H9 (cell line): ENCODE results near the gene RPL7L1. TPM values are rescaled to one million over a fixed set of nuclear protein-coding genes. Genes with fewer than 3 reads are reported as not detected.

Source experiments
- DNase-seq: peaks from one replicate; pipeline ENCODE4 v3.0.0-alpha.2; 2017
- H2AFZ ChIP-seq: one replicate; pipeline ENCODE4 v1.6.1; 2013; ENCODE audit warnings: mild to moderate bottlenecking, low read length, control low read depth, moderate library complexity
- H2AK5ac ChIP-seq: 2 replicates; pipeline ENCODE4 v1.6.1; 2013; ENCODE audit warnings: low read length, control low read depth, mixed read lengths; ENCODE audit not compliant: insufficient read length
- H2BK120ac ChIP-seq: one replicate; pipeline ENCODE4 v1.6.1; 2013; ENCODE audit warnings: low read depth, mild to moderate bottlenecking, low read length, control low read depth, inconsistent platforms; ENCODE audit not compliant: poor library complexity, severe bottlenecking
- H2BK12ac ChIP-seq: 2 replicates; pipeline ENCODE4 v1.6.1; 2013; ENCODE audit warnings: low read length, control low read depth, mixed read lengths, low read depth; ENCODE audit not compliant: insufficient read length
- H2BK15ac ChIP-seq: 2 replicates; pipeline ENCODE4 v1.6.1; 2013; ENCODE audit warnings: low read depth, low read length, control low read depth
- H2BK20ac ChIP-seq: one replicate; pipeline ENCODE4 v1.6.1; 2013; ENCODE audit warnings: low read depth, mild to moderate bottlenecking, low read length, control low read depth, inconsistent platforms; ENCODE audit not compliant: poor library complexity, severe bottlenecking
- H2BK5ac ChIP-seq: 2 replicates; pipeline ENCODE4 v1.6.1; 2013; ENCODE audit warnings: low read length, control low read depth, mixed read lengths; ENCODE audit not compliant: insufficient read length
- H3K14ac ChIP-seq: 2 replicates; pipeline ENCODE4 v1.6.1; 2013; ENCODE audit warnings: low read length, control low read depth; ENCODE audit not compliant: insufficient read depth
- H3K18ac ChIP-seq: 2 replicates; pipeline ENCODE4 v1.6.1; 2013; ENCODE audit warnings: low read depth, mild to moderate bottlenecking, mixed read lengths, low read length, control low read depth; ENCODE audit not compliant: insufficient read length
- H3K23ac ChIP-seq: 2 replicates; pipeline ENCODE4 v1.6.1; 2013; ENCODE audit warnings: low read length, control low read depth, mixed read lengths, low read depth; ENCODE audit not compliant: insufficient read length
- H3K23me2 ChIP-seq: 2 replicates; pipeline ENCODE4 v1.6.1; 2013; ENCODE audit warnings: low read depth, mild to moderate bottlenecking, mixed read lengths, low read length, control low read depth; ENCODE audit not compliant: insufficient read length, poor library complexity, severe bottlenecking
- H3K27ac ChIP-seq: 2 replicates; pipeline ENCODE4 v1.5.1; 2013; ENCODE audit warnings: low read length, control low read depth, mixed read lengths, low read depth; ENCODE audit not compliant: insufficient read length
- H3K27me3 ChIP-seq: 2 replicates; pipeline ENCODE4 v1.6.1; 2013; ENCODE audit warnings: low read length, control low read depth, inconsistent platforms; ENCODE audit not compliant: insufficient read depth
- H3K4ac ChIP-seq: 2 replicates; pipeline ENCODE4 v1.6.1; 2013; ENCODE audit warnings: low read depth, mild to moderate bottlenecking, control low read depth, inconsistent platforms, low read length, moderate library complexity
- H3K4me1 ChIP-seq: 2 replicates; pipeline ENCODE4 v1.6.1; 2013; ENCODE audit warnings: low read length, control low read depth, inconsistent platforms; ENCODE audit not compliant: insufficient read depth
- H3K4me2 ChIP-seq: 2 replicates; pipeline ENCODE4 v1.6.1; 2013; ENCODE audit warnings: low read length, control low read depth, mixed read lengths; ENCODE audit not compliant: insufficient read length, insufficient read depth
- H3K56ac ChIP-seq: 2 replicates; pipeline ENCODE4 v1.6.1; 2013; ENCODE audit warnings: low read depth, mild to moderate bottlenecking, mixed read lengths, low read length, control low read depth; ENCODE audit not compliant: insufficient read length
- H3K79me1 ChIP-seq: 2 replicates; pipeline ENCODE4 v1.6.1; 2013; ENCODE audit warnings: low read depth, mild to moderate bottlenecking, moderate library complexity, low read length, control low read depth, inconsistent platforms; ENCODE audit not compliant: insufficient read depth, poor library complexity, severe bottlenecking
- H3K79me2 ChIP-seq: 2 replicates; pipeline ENCODE4 v1.6.1; 2013; ENCODE audit warnings: low read length, control low read depth, inconsistent platforms; ENCODE audit not compliant: insufficient read depth
- H3K9ac ChIP-seq: 2 replicates; pipeline ENCODE4 v1.6.1; 2013; ENCODE audit warnings: low read length, control low read depth, mixed read lengths; ENCODE audit not compliant: insufficient read length; ENCODE audit errors: extremely low read depth
- H3K9me3 ChIP-seq: one replicate; pipeline ENCODE4 v1.6.1; 2013; ENCODE audit warnings: low read depth, low read length, inconsistent platforms; ENCODE audit not compliant: control insufficient read depth
- H3T11ph ChIP-seq: one replicate; pipeline ENCODE4 v1.6.1; 2013; ENCODE audit warnings: mild to moderate bottlenecking, low read length, control low read depth, inconsistent platforms
- H4K20me1 ChIP-seq: one replicate; pipeline ENCODE4 v1.6.1; 2013; ENCODE audit not compliant: control insufficient read depth, insufficient read length, insufficient read depth
- H4K5ac ChIP-seq: 2 replicates; pipeline ENCODE4 v1.6.1; 2013; ENCODE audit warnings: low read depth, mild to moderate bottlenecking, mixed read lengths, low read length, control low read depth; ENCODE audit not compliant: insufficient read length
- H4K8ac ChIP-seq: replicated peaks from 2 replicates; pipeline ENCODE4 v1.6.1; 2013; ENCODE audit warnings: low read length, control low read depth, mixed read lengths, low read depth; ENCODE audit not compliant: insufficient read length
- H4K91ac ChIP-seq: 2 replicates; pipeline ENCODE4 v1.6.1; 2013; ENCODE audit warnings: low read depth, mild to moderate bottlenecking, moderate library complexity, mixed read lengths, low read length, control low read depth; ENCODE audit not compliant: insufficient read length
- H3K27ac Mint-ChIP-seq, 3 experiments: 2 replicates in 2 of 3; 3 replicates in 1 of 3; pipeline ENCODE4 v1.8.0; 2020 to 2021; ENCODE audit warnings: mixed read lengths in 3 of 3, mild to moderate bottlenecking in 1 of 3, moderate library complexity in 1 of 3
- H3K27me3 Mint-ChIP-seq: 2 replicates; pipeline ENCODE4 v1.8.0; 2021; ENCODE audit warnings: low read depth, mild to moderate bottlenecking, moderate library complexity, mixed read lengths
- H3K36me3 Mint-ChIP-seq, 3 experiments: 2 replicates in 2 of 3; 3 replicates in 1 of 3; pipeline ENCODE4 v1.8.0; 2020 to 2021; ENCODE audit warnings: low read depth in 3 of 3, mixed read lengths in 3 of 3; ENCODE audit not compliant: insufficient read depth in 1 of 3
- H3K4me1 Mint-ChIP-seq, 2 experiments: 2 replicates each; pipeline ENCODE4 v1.8.0; 2020; ENCODE audit warnings: mixed read lengths in 2 of 2
- H3K4me3 Mint-ChIP-seq, 2 experiments: 2 replicates in 1 of 2; 3 replicates in 1 of 2; pipeline ENCODE4 v1.8.0; 2020 to 2021; ENCODE audit warnings: mild to moderate bottlenecking in 2 of 2, mixed read lengths in 2 of 2, moderate library complexity in 1 of 2
- H3K9me3 Mint-ChIP-seq, 2 experiments: 2 replicates in 1 of 2; 3 replicates in 1 of 2; pipeline ENCODE4 v1.8.0; 2020; ENCODE audit warnings: mild to moderate bottlenecking in 2 of 2, mixed read lengths in 2 of 2, moderate library complexity in 1 of 2
- CTCF ChIP-seq: fragments of 200-600 bp; sonication (generic); conservative IDR thresholded peaks from 3 replicates; pipeline ENCODE4 v1.8.0; 2021; ENCODE audit warnings: antibody characterized with exemption, mild to moderate bottlenecking
- WGBS: extraction: QIAGEN DNeasy Blood & Tissue Kit; methylation state at CpG from one replicate; pipeline ENCODE4 v1.1.7; 2013; ENCODE audit warnings: missing lambda C conversion rate, low lambda C conversion rate, mixed read lengths; ENCODE audit not compliant: insufficient read length; ENCODE audit errors: extremely low coverage; 5-methylcytosine and 5-hydroxymethylcytosine counted together
- total RNA-seq: library from RNA; stranded (reverse); gene quantifications from 2 replicates; pipeline ENCODE4 v1.2.1, GENCODE V29; 2021

Gene RPL7L1
- total RNA-seq, 1 experiment from 2014 or later, result 130 TPM

- DNase-seq, result no peak
- Histone ChIP-seq H3K23me2 (no peaks in the 10 kb centered on the region), H3K27me3 (no peaks in the 10 kb centered on the region), H3K4me2 (no peak overlapping the region), H2AK5ac (no peak overlapping the region), H3K23ac (no peak overlapping the region), H2AFZ (no peak overlapping the region), H3K79me1 (no peaks in the 10 kb centered on the region), H3K9me3 (no peaks in the 10 kb centered on the region), H3K4ac (no peak overlapping the region), H2BK12ac (no peak overlapping the region), H4K91ac (no peak overlapping the region), H3K9ac (no peak overlapping the region), H2BK20ac (no peak overlapping the region), H2BK15ac (no peak overlapping the region), H3K4me1 (no peaks in the 10 kb centered on the region), H3K27ac (no peak overlapping the region), H3K79me2 (no peaks in the 10 kb centered on the region), H3K18ac (no peak overlapping the region), H3K14ac (no peak overlapping the region), H2BK5ac (no peak overlapping the region), H3T11ph (no peak overlapping the region), H4K8ac (no peak overlapping the region), H2BK120ac (no peak overlapping the region), H4K20me1 (no peaks in the 10 kb centered on the region), H3K56ac (no peak overlapping the region), H4K5ac (no peak overlapping the region)
- WGBS, result no CpG with 5 or more reads among the region's 1 CpG
- Mint-ChIP-seq H3K36me3 (no peaks in the 10 kb centered on the region), H3K27me3 (0 out of 2 replicates have a peak, but pooled peaks cover 1% of the 10 kb centered on the region), H3K4me3 (no peak overlapping the region), H3K27ac (no peak overlapping the region), H3K9me3 (no peaks in the 10 kb centered on the region; a peak in 1 of 5 replicates), H3K4me1 (peaks cover under 1 to 1% of the 10 kb centered on the region in 2 experiments; a peak in 3 of 4 replicates)
- no peak for TF ChIP-seq CTCF
Measured at GRCh38 chr6:42916288-42916687, 36.9 kb downstream of the RPL7L1 start.
